Loucy (cell line): ENCODE data around the gene PSMB3.

Experiments used
- H2AFZ ChIP-seq: fragments of 200-600 bp; sonication (generic); 2 replicates; pipeline ENCODE4 v1.6.0; 2016; ENCODE audit warnings: antibody characterized with exemption, mild to moderate bottlenecking, low read length, moderate library complexity
- H3F3A ChIP-seq: fragments of 200-600 bp; 2 replicates; pipeline ENCODE4 v1.6.0; 2016; ENCODE audit warnings: antibody characterized with exemption, low read depth, mild to moderate bottlenecking
- H3K27me3 ChIP-seq: fragments of 200-600 bp; sonication (generic); 2 replicates; pipeline ENCODE4 v1.6.1; 2014; ENCODE audit warnings: low read length, mild to moderate bottlenecking; ENCODE audit not compliant: insufficient read depth, poor library complexity, severe bottlenecking
- H3K36me3 ChIP-seq: fragments of 200-600 bp; sonication (generic); 2 replicates; pipeline ENCODE4 v1.6.1; 2016; ENCODE audit warnings: low read length; ENCODE audit not compliant: insufficient read depth
- H3K4me1 ChIP-seq: fragments of 200-600 bp; sonication (generic); 2 replicates; pipeline ENCODE4 v1.5.1; 2014; ENCODE audit warnings: low read length, mild to moderate bottlenecking; ENCODE audit not compliant: insufficient read depth, poor library complexity, severe bottlenecking
- H3K4me2 ChIP-seq: fragments of 200-600 bp; sonication (generic); 2 replicates; pipeline ENCODE4 v1.6.0; 2014; ENCODE audit warnings: antibody characterized with exemption, low read length, low read depth, mild to moderate bottlenecking; ENCODE audit not compliant: poor library complexity, severe bottlenecking
- H3K4me3 ChIP-seq: fragments of 200-600 bp; sonication (generic); 2 replicates; pipeline ENCODE4 v1.5.1; 2014; ENCODE audit warnings: low read length, mild to moderate bottlenecking, mixed read lengths; ENCODE audit not compliant: poor library complexity, severe bottlenecking
- H3K79me2 ChIP-seq: fragments of 200-600 bp; sonication (generic); 2 replicates; pipeline ENCODE4 v1.6.1; 2014; ENCODE audit warnings: low read length; ENCODE audit not compliant: insufficient read depth
- H3K9ac ChIP-seq: fragments of 200-600 bp; sonication (generic); 2 replicates; pipeline ENCODE4 v1.6.0; 2014; ENCODE audit warnings: mild to moderate bottlenecking, low read depth, low read length, moderate library complexity; ENCODE audit not compliant: poor library complexity, severe bottlenecking
- H3K9me2 ChIP-seq: fragments of 200-600 bp; sonication (generic); replicated peaks from 2 replicates; pipeline ENCODE4 v1.6.1; 2016; ENCODE audit warnings: low read depth, low read length, mixed read lengths
- H3K9me3 ChIP-seq: fragments of 200-600 bp; sonication (generic); 2 replicates; pipeline ENCODE4 v1.6.1; 2014; ENCODE audit warnings: mild to moderate bottlenecking, antibody characterized with exemption, low read length, low read depth; ENCODE audit not compliant: insufficient read depth
- H4K20me1 ChIP-seq: fragments of 200-600 bp; sonication (generic); 2 replicates; pipeline ENCODE4 v1.6.0; 2014; ENCODE audit warnings: antibody characterized with exemption, low read length, mild to moderate bottlenecking; ENCODE audit not compliant: insufficient read depth, poor library complexity, severe bottlenecking
- EZH2phosphoT487 ChIP-seq: fragments of 200-600 bp; IDR thresholded peaks from 2 replicates; pipeline ENCODE4 v1.6.1; 2018; ENCODE audit warnings: antibody characterized with exemption, mild to moderate bottlenecking, moderate library complexity, borderline replicate concordance
- TF ChIP-seq, protein P1 (sequence below): fragments of 200-600 bp; sonication (generic); conservative IDR thresholded peaks from 2 replicates; pipeline ENCODE4 v1.5.1; 2014; ENCODE audit warnings: mild to moderate bottlenecking, antibody characterized with exemption, low read length

The PSMB3 gene

DNA sequence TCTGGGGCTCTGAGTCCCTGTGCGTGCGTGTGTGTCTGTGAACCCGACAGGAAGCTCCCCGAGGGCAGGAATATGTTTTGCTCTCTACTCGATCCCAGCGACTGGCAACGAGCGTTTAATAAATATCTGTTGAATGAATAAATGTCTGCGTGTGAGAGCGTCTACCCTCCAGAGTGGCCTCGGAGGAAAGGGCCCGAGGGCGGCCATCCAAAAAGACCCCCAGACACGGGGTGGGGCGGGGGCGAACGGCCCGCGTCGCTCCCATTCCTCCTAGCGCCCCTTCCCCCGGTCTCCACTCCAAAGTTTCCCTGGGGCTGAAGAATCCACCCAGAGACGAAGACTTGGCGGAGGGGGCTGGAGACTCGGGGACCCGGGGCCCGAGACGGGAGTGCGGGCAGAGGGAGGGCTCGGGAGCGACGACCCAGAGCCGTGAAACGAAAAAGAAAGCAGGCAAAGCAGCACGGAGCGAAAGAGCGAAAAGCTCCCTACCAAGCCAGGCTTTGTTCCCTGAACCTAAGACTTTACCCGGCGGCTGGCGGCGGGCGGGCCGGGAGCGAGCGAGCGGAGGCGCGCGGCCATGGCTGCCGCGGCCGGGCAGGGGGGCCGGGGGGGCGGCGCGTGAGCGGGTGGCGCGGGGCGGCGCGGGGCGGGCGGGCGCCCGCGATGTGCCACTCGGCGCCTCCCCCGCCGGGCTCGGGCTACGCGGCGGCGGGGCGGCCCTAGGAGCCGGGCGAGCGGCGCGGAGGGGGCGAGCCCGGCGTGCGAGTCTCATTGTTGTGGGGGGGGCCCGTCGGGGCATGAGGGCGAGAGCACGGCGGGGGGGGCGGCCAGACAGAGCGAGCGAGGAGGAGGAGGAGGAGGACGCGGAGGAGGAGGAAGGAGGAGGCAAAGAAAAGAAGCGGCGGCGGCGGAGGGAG lies 47.7 kb upstream of the PSMB3 start, which contains the start of gene MLLT6:
TSS of gene MLLT6 (plus strand) at position 668 of the 917 bp plus-strand sequence. CDS start 360 bp downstream, outside the sequence.
- peak within 1 kb of the TSS; percentile 99 for H3K4me3 ChIP-seq
- no peaks in the 10 kb centered on the region for H3K9me3 ChIP-seq
- no peaks in the 10 kb centered on the region for H3K9me2 ChIP-seq
- H4K20me1 ChIP-seq: peaks cover 36% of the 10 kb centered on the region
- peak within 1 kb of the TSS; percentile 95 for H3K4me2 ChIP-seq
- peaks cover 41% of the 10 kb centered on the region for H3K4me1 ChIP-seq
- peaks cover 62% of the 10 kb centered on the region for H3K79me2 ChIP-seq
- H3K36me3 ChIP-seq: peaks cover 9% of the 10 kb centered on the region; the same call in 1 of the 2 replicates
- H2AFZ ChIP-seq: peak within 1 kb of the TSS; percentile 73
- peak within 1 kb of the TSS; percentile 99 for H3K9ac ChIP-seq
- peaks cover 7% of the 10 kb centered on the region for H3F3A ChIP-seq
- TF ChIP-seq, protein P1, sequence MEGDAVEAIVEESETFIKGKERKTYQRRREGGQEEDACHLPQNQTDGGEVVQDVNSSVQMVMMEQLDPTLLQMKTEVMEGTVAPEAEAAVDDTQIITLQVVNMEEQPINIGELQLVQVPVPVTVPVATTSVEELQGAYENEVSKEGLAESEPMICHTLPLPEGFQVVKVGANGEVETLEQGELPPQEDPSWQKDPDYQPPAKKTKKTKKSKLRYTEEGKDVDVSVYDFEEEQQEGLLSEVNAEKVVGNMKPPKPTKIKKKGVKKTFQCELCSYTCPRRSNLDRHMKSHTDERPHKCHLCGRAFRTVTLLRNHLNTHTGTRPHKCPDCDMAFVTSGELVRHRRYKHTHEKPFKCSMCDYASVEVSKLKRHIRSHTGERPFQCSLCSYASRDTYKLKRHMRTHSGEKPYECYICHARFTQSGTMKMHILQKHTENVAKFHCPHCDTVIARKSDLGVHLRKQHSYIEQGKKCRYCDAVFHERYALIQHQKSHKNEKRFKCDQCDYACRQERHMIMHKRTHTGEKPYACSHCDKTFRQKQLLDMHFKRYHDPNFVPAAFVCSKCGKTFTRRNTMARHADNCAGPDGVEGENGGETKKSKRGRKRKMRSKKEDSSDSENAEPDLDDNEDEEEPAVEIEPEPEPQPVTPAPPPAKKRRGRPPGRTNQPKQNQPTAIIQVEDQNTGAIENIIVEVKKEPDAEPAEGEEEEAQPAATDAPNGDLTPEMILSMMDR: no peak
- no peak for TF ChIP-seq EZH2phosphoT487
- H3K27me3 ChIP-seq: no peaks in the 10 kb centered on the region

DNA sequence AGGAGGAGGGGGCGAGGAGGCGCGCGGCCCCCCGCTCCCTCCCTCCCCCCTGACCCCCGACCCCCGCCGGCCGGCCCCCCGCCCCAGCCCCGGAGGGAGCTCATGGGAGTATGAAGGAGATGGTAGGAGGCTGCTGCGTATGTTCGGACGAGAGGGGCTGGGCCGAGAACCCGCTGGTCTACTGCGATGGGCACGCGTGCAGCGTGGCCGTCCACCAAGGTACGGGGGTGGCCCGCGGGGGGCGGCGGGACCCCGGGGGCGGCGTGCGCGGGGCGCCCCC lies 47.1 kb upstream of the PSMB3 start:
- peak overlapping the region; percentile 93 for H3K4me3 ChIP-seq
- TF ChIP-seq, protein P1: no peak
- no peak for TF ChIP-seq EZH2phosphoT487
- H3K4me1 ChIP-seq: peaks cover 47% of the 10 kb centered on the region
- H4K20me1 ChIP-seq: peaks cover 42% of the 10 kb centered on the region
- H3K9me3 ChIP-seq: no peaks in the 10 kb centered on the region
- H3K9ac ChIP-seq: peak overlapping the region; percentile 99
- peak overlapping the region; percentile 95 for H3K4me2 ChIP-seq
- H2AFZ ChIP-seq: no peak overlapping the region
- H3K36me3 ChIP-seq: peaks cover 10% of the 10 kb centered on the region; the same call in 1 of the 2 replicates
- H3K9me2 ChIP-seq: no peaks in the 10 kb centered on the region
- peaks cover 7% of the 10 kb centered on the region for H3F3A ChIP-seq
- H3K79me2 ChIP-seq: peaks cover 66% of the 10 kb centered on the region
- H3K27me3 ChIP-seq: no peaks in the 10 kb centered on the region

DNA sequence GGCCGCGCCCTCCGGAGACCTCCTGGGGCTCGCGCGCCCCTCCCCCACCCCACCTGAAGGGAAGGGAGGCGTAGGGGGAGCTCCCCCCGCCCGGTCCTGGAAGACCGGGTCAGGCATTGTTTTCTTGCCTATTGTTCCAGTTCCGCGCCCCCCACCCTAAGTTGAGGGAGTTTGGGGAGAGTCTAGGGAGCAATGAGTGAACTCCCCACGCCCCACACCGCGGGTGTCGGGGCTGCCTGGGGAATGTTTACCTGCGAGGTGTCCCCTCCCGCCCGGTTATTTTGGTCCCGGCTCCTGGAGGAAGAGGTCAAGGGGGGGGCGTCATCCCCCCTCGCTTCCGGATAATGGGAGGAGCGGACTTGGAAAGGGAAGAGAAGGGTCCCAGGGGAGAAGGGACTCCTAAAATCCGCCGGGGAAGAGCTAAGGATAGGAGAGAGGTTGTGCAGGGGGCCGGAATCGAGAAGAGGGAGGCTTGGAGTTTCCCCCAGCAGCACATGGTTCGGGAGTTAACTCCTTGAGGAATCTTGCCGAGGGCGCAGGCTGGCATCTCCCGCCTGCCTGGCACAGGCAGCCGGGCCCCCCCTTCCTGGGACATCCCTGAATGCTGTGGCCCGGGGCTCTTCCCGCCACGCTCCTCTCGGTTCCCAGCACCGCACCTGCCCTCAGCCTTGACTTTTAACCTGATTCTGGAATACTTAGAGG lies 46.6 kb upstream of the PSMB3 start:
- Histone ChIP-seq H3K4me3 (peak overlapping the region; percentile 93), H3K4me1 (peaks cover 50% of the 10 kb centered on the region), H3K9me3 (no peaks in the 10 kb centered on the region), H3F3A (peaks cover 7% of the 10 kb centered on the region), H3K27me3 (no peaks in the 10 kb centered on the region), H3K79me2 (peaks cover 71% of the 10 kb centered on the region), H3K36me3 (peaks cover 10% of the 10 kb centered on the region; the same call in 1 of the 2 replicates), H3K9me2 (no peaks in the 10 kb centered on the region), H3K4me2 (peak overlapping the region; percentile 95), H3K9ac (peak overlapping the region; percentile 86), H2AFZ (no peak overlapping the region), H4K20me1 (peaks cover 45% of the 10 kb centered on the region)
- no peak for TF ChIP-seq EZH2phosphoT487
- TF ChIP-seq, protein P1: no peak
